GM12878 (cell line): ENCODE data around the gene GRIK2. TPM values are rescaled to one million over a fixed set of nuclear protein-coding genes. Genes with fewer than 3 reads are reported as not detected.

Experiments
- ATAC-seq: fragments of 200-7000 bp; cut with Tn5 transposase; 3 replicates; pipeline ENCODE4 v1.9.1; 2020; ENCODE audit warnings: mild to moderate bottlenecking, moderate library complexity
- BruUV-seq: library from RNA; stranded (reverse); fragments of 400-500 nt; replicated peaks from 2 replicates; lab custom pipeline; 2021; lab: Mats Ljungman, UMichigan
- CTCF ChIA-PET: fragments of 300-600 bp; sonication (Branson Sonifier 250); formaldehyde crosslinking; extraction: SDS; loops from one replicate; lab custom pipeline; 2021; ENCODE audit warnings: inconsistent platforms; lab: Yijun Ruan, JAX
- POLR2A ChIA-PET: fragments of 350-600 bp; formaldehyde crosslinking; extraction: SDS; loops from one replicate; lab custom pipeline; 2021; ENCODE audit warnings: inconsistent platforms; lab: Charles Lee
- RAD21 ChIA-PET: fragments of 300-600 bp; sonication (Branson Sonifier 250); formaldehyde crosslinking; loops from one replicate; lab custom pipeline; 2023; ENCODE audit warnings: antibody characterized with exemption; ENCODE audit not compliant: unreplicated experiment; lab: Charles Lee
- SMC1A ChIA-PET: fragments of 300-600 bp; sonication (Branson Sonifier 250); formaldehyde crosslinking; loops from one replicate; lab custom pipeline; 2023; ENCODE audit not compliant: unreplicated experiment, uncharacterized antibody; lab: Charles Lee
- DNase-seq: peaks from one replicate; pipeline ENCODE4 v3.0.0-alpha.2; 2011; ENCODE audit warnings: low read depth, low spot score
- FAIRE-seq: peaks from 3 replicates; lab custom pipeline; 2011; peaks lifted over from hg19 to GRCh38; lab: Jason Lieb, UNC
- H2AFZ ChIP-seq: 2 replicates; pipeline ENCODE4 v1.6.0; 2011; ENCODE audit warnings: low read depth, low read length, control low read depth; ENCODE audit not compliant: control insufficient read depth
- H3K27ac ChIP-seq: 2 replicates; pipeline ENCODE4 v1.5.1; 2011; ENCODE audit warnings: control low read depth; ENCODE audit not compliant: control insufficient read depth, insufficient read depth
- H3K27me3 ChIP-seq, 2 experiments: replicated peaks in 1 of 2; 2 replicates each; pipeline versions ENCODE4 v1.6.0 to v1.6.1; 2011; ENCODE audit warnings: low read length in 1 of 2; ENCODE audit not compliant: control insufficient read depth in 2 of 2, insufficient read depth in 2 of 2
- H3K36me3 ChIP-seq, 2 experiments: 2 replicates each; pipeline ENCODE4 v1.5.1; 2011; ENCODE audit warnings: low read length in 1 of 2; ENCODE audit not compliant: control insufficient read depth in 2 of 2, insufficient read depth in 2 of 2
- H3K4me1 ChIP-seq: 2 replicates; pipeline ENCODE4 v1.6.1; 2011; ENCODE audit warnings: mild to moderate bottlenecking, low read length, moderate library complexity, mixed read lengths; ENCODE audit not compliant: control insufficient read depth, insufficient read depth
- H3K4me2 ChIP-seq: 2 replicates; pipeline ENCODE4 v1.6.0; 2011; ENCODE audit warnings: control low read depth; ENCODE audit not compliant: control insufficient read depth, insufficient read depth
- H3K4me3 ChIP-seq: fragments of 200-600 bp; sonication (generic); 2 replicates; pipeline ENCODE4 v1.5.1; 2016
- H3K79me2 ChIP-seq: 2 replicates; pipeline ENCODE4 v1.6.0; 2011; ENCODE audit warnings: low read length; ENCODE audit not compliant: control insufficient read depth, insufficient read depth
- H3K9ac ChIP-seq: 2 replicates; pipeline ENCODE4 v1.8.0; 2011; ENCODE audit warnings: low read length, control low read depth, mixed read lengths; ENCODE audit not compliant: control insufficient read depth, insufficient read depth
- H3K9me3 ChIP-seq: replicated peaks from 3 replicates; pipeline ENCODE4 v1.5.1; 2011; ENCODE audit warnings: mild to moderate bottlenecking, low read length; ENCODE audit not compliant: control insufficient read depth, insufficient read depth
- H4K20me1 ChIP-seq: 2 replicates; pipeline ENCODE4 v1.6.0; 2011; ENCODE audit not compliant: control insufficient read depth, insufficient read depth
- BCL11A ChIP-seq: IDR thresholded peaks from 2 replicates; pipeline ENCODE4 v1.6.1; 2011; ENCODE audit warnings: low read depth, low read length
- BCL3 ChIP-seq: IDR thresholded peaks from 2 replicates; pipeline ENCODE4 v1.6.1; 2011; ENCODE audit warnings: borderline replicate concordance, low read depth, mild to moderate bottlenecking, moderate library complexity, low read length; ENCODE audit not compliant: insufficient read depth, poor library complexity, severe bottlenecking
- CHD1 ChIP-seq: IDR thresholded peaks from 2 replicates; pipeline ENCODE4 v1.6.1; 2012; ENCODE audit warnings: low read depth, low read length, improper control_type of control experiment
- FOS ChIP-seq: IDR thresholded peaks from 3 replicates; pipeline ENCODE4 v1.6.1; 2011; ENCODE audit warnings: borderline replicate concordance; ENCODE audit not compliant: insufficient read length; ENCODE audit errors: extremely low read depth
- HDAC6 ChIP-seq: fragments of 200-600 bp; sonication (generic); IDR thresholded peaks from one replicate; pipeline ENCODE4 v1.8.0; 2017; ENCODE audit warnings: antibody characterized with exemption; ENCODE audit not compliant: unreplicated experiment
- JUND ChIP-seq: IDR thresholded peaks from 2 replicates; pipeline ENCODE4 v1.6.1; 2012; ENCODE audit warnings: low read depth, mild to moderate bottlenecking, low read length, improper control_type of control experiment, moderate library complexity
- MYB ChIP-seq: fragments of 150-350 bp; IDR thresholded peaks from 2 replicates; pipeline ENCODE4 v1.6.1; 2014; ENCODE audit warnings: mild to moderate bottlenecking, low read depth, low read length, borderline replicate concordance
- NBN ChIP-seq: fragments of 450-650 bp; IDR thresholded peaks from 2 replicates; pipeline ENCODE4 v1.6.1; 2016
- NR2C1 ChIP-seq: fragments of 450-650 bp; IDR thresholded peaks from 2 replicates; pipeline ENCODE4 v1.6.1; 2017; ENCODE audit warnings: antibody characterized with exemption, mild to moderate bottlenecking, moderate library complexity
- PBX3 ChIP-seq: IDR thresholded peaks from 2 replicates; pipeline ENCODE4 v1.6.1; 2011; ENCODE audit warnings: mild to moderate bottlenecking, low read depth, low read length, moderate library complexity; ENCODE audit not compliant: insufficient replicate concordance
- SIX5 ChIP-seq: IDR thresholded peaks from 2 replicates; pipeline ENCODE4 v1.6.1; 2011; ENCODE audit warnings: mild to moderate bottlenecking, low read depth, low read length, moderate library complexity; ENCODE audit not compliant: severe bottlenecking
- TCF7 ChIP-seq: IDR thresholded peaks from 2 replicates; pipeline ENCODE4 v1.6.1; 2014; ENCODE audit warnings: antibody characterized with exemption, borderline replicate concordance
- ZBED1 ChIP-seq: IDR thresholded peaks from 2 replicates; pipeline ENCODE4 v1.6.1; 2016; ENCODE audit warnings: borderline replicate concordance
- ZZZ3 ChIP-seq: IDR thresholded peaks from 2 replicates; pipeline ENCODE4 v1.6.1; 2011; ENCODE audit warnings: low read depth; ENCODE audit not compliant: control insufficient read depth, insufficient read length
- WGBS: methylation state at CpG from one replicate; pipeline ENCODE4 v1.1.6; 2016; ENCODE audit warnings: low lambda C conversion rate; ENCODE audit not compliant: insufficient replicate concordance, insufficient coverage; ENCODE audit errors: missing lambda C conversion rate; 5-methylcytosine and 5-hydroxymethylcytosine counted together
- in situ Hi-C: fragments of 300-500 bp; cut with MboI; formaldehyde crosslinking; loops from 9 replicates; pipeline ENCODE4 v1.14.3; 2018; ENCODE audit warnings: mixed read lengths
- intact Hi-C: fragments of 100-400 bp; cut with micrococcal nuclease; formaldehyde crosslinking; loops from one replicate; pipeline ENCODE4 v1.14.2; 2022; ENCODE audit not compliant: unreplicated experiment
- polyA plus RNA-seq, 11 experiments: library from polyadenylated mRNA; depleted of rRNA in 4 of 11; unstranded in 6 of 11; stranded (reverse) in 5 of 11; fragments of >200 nt; fragmentation: Nextera tagmentation in 4 of 11; fragmentation: Illumina TruSeq in 1 of 11; extraction: Ambion mirVana in 4 of 11; extraction: Trizol in 1 of 11; gene quantifications; 1 replicate in 1 of 11; 2 replicates in 10 of 11; pipeline versions ENCODE4 v1.2.1 to v1.2.3, GENCODE V29; 2011 to 2016; ENCODE audit warnings: inconsistent platforms in 2 of 11, missing spikeins in 2 of 11, low read depth in 1 of 11
- total RNA-seq, 4 experiments: library from RNA; depleted of rRNA in 3 of 4; stranded (reverse); fragments of >200 nt in 3 of 4; fragmentation: Illumina TruSeq in 1 of 4; extraction: Trizol in 1 of 4; gene quantifications; 2 replicates each; pipeline versions ENCODE4 v1.2.1 to v1.2.3, GENCODE V29; 2013 to 2021
- TF ChIP-seq, protein P1 (sequence below): IDR thresholded peaks from 2 replicates; pipeline ENCODE4 v1.6.1; 2011; ENCODE audit warnings: low read depth, low read length, improper control_type of control experiment, borderline replicate concordance
- TF ChIP-seq, protein P2 (sequence below): fragments of 450-650 bp; IDR thresholded peaks from 2 replicates; pipeline ENCODE4 v1.6.1; 2017; ENCODE audit warnings: mild to moderate bottlenecking, low read depth, inconsistent platforms; ENCODE audit not compliant: poor library complexity, severe bottlenecking
- TF ChIP-seq, protein P3 (sequence below): fragments of 450-650 bp; IDR thresholded peaks from 2 replicates; pipeline ENCODE4 v1.6.1; 2014; ENCODE audit warnings: mild to moderate bottlenecking
- TF ChIP-seq, protein P4 (sequence below): IDR thresholded peaks from 2 replicates; pipeline ENCODE4 v1.6.1; 2012; ENCODE audit warnings: low read length, inconsistent platforms

The GRIK2 gene
- total and polyA plus RNA-seq, 10 of the 15 experiments (the other 5 are each of a cell fraction or from before 2014, with no cell fraction given): not detected

- Histone ChIP-seq H3K9me3 (no peaks in the 10 kb centered on the region), H3K36me3 (no peaks in the 10 kb centered on the region), H3K4me2 (no peak overlapping the region), H3K27ac (no peak overlapping the region), H3K27me3 (no peaks in the 10 kb centered on the region; a peak in 1 of 4 replicates)
- CTCF ChIA-PET: no interaction called here
- 22% methylated on average over 5 of the region's 5 CpGs for WGBS
- BruUV-seq: no TSS peak
- RAD21 ChIA-PET: no interaction called here
- DNase-seq: no peak
- TF ChIP-seq, protein P1, sequence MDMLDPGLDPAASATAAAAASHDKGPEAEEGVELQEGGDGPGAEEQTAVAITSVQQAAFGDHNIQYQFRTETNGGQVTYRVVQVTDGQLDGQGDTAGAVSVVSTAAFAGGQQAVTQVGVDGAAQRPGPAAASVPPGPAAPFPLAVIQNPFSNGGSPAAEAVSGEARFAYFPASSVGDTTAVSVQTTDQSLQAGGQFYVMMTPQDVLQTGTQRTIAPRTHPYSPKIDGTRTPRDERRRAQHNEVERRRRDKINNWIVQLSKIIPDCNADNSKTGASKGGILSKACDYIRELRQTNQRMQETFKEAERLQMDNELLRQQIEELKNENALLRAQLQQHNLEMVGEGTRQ: no peak
- no peak for TF ChIP-seq SIX5
- no peak for TF ChIP-seq BCL11A
- TF ChIP-seq, protein P2, sequence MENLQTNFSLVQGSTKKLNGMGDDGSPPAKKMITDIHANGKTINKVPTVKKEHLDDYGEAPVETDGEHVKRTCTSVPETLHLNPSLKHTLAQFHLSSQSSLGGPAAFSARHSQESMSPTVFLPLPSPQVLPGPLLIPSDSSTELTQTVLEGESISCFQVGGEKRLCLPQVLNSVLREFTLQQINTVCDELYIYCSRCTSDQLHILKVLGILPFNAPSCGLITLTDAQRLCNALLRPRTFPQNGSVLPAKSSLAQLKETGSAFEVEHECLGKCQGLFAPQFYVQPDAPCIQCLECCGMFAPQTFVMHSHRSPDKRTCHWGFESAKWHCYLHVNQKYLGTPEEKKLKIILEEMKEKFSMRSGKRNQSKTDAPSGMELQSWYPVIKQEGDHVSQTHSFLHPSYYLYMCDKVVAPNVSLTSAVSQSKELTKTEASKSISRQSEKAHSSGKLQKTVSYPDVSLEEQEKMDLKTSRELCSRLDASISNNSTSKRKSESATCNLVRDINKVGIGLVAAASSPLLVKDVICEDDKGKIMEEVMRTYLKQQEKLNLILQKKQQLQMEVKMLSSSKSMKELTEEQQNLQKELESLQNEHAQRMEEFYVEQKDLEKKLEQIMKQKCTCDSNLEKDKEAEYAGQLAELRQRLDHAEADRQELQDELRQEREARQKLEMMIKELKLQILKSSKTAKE: no peak
- no peak for TF ChIP-seq NR2C1
- no peak for TF ChIP-seq PBX3
- no peak for TF ChIP-seq MYB
- no peak for TF ChIP-seq TCF7
- TF ChIP-seq JUND: no peak
- no peak for TF ChIP-seq FOS
- TF ChIP-seq, protein P3, sequence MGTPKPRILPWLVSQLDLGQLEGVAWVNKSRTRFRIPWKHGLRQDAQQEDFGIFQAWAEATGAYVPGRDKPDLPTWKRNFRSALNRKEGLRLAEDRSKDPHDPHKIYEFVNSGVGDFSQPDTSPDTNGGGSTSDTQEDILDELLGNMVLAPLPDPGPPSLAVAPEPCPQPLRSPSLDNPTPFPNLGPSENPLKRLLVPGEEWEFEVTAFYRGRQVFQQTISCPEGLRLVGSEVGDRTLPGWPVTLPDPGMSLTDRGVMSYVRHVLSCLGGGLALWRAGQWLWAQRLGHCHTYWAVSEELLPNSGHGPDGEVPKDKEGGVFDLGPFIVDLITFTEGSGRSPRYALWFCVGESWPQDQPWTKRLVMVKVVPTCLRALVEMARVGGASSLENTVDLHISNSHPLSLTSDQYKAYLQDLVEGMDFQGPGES: no peak
- TF ChIP-seq ZBED1: no peak
- TF ChIP-seq ZZZ3: no peak
- TF ChIP-seq BCL3: no peak
- TF ChIP-seq HDAC6: no peak
- no peak for TF ChIP-seq CHD1
- no peak for TF ChIP-seq NBN
- TF ChIP-seq, protein P4, sequence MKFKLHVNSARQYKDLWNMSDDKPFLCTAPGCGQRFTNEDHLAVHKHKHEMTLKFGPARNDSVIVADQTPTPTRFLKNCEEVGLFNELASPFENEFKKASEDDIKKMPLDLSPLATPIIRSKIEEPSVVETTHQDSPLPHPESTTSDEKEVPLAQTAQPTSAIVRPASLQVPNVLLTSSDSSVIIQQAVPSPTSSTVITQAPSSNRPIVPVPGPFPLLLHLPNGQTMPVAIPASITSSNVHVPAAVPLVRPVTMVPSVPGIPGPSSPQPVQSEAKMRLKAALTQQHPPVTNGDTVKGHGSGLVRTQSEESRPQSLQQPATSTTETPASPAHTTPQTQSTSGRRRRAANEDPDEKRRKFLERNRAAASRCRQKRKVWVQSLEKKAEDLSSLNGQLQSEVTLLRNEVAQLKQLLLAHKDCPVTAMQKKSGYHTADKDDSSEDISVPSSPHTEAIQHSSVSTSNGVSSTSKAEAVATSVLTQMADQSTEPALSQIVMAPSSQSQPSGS: no peak
- TF ChIP-seq, all 136 proteins: peak for 0
- POLR2A ChIA-PET: no interaction called here
- Histone ChIP-seq H3K4me3 (no peak overlapping the region), H4K20me1 (no peaks in the 10 kb centered on the region), H3K79me2 (no peaks in the 10 kb centered on the region), H3K4me1 (no peaks in the 10 kb centered on the region), H3K9ac (no peak overlapping the region), H2AFZ (no peak overlapping the region)
- ATAC-seq (no peak), FAIRE-seq (no peak)
- in situ Hi-C loops (no loop called here), intact Hi-C loops (no loop called here)
- SMC1A ChIA-PET: no interaction called here
Measured at GRCh38 chr6:101344885-101345284, 48.6 kb upstream of the GRIK2 start.
